SHP77 treated with DMSO at 0.1 percent for 48 hours (cell line): Measurements from ENCODE around the gene NEO1.

Experiments used
- DNase-seq: peaks from one replicate; lab custom pipeline; 2025; lab: John Stamatoyannopoulos, UW

The NEO1 gene

GRCh38 chr15:73031648-73032047, 20.6 kb upstream of the NEO1 start:
- DNase-seq, result no peak

GRCh38 chr15:73033611-73034010, 18.7 kb upstream of the NEO1 start:
- no peak for DNase-seq

- DNase-seq, result no peak
These were observed 18.0 kb upstream of the NEO1 start for GRCh38 chr15:73034221-73034620.

- DNase-seq, result no peak
These were observed 17.0 kb upstream of the NEO1 start for GRCh38 chr15:73035221-73035620.

GRCh38 chr15:73038220-73038619, 14.0 kb upstream of the NEO1 start:
- DNase-seq, result no peak

GRCh38 chr15:73046073-73046472, 6.2 kb upstream of the NEO1 start:
- no peak for DNase-seq

GRCh38 chr15:73047882-73048281, 4.4 kb upstream of the NEO1 start:
- DNase-seq, result no peak

GRCh38 chr15:73048624-73049295, 3.5 kb upstream of the NEO1 start:
- no peak for DNase-seq

- DNase-seq, result no peak
These were observed 2.6 kb upstream of the NEO1 start for GRCh38 chr15:73049564-73050215.

GRCh38 chr15:73050561-73051295, 1.5 kb upstream of the NEO1 start:
- DNase-seq, result no peak

- DNase-seq, result no peak
These were observed 864 bp upstream of the NEO1 start for GRCh38 chr15:73051391-73051806.

- DNase-seq, result peak; percentile 55
These were observed 562 bp downstream of the NEO1 start for GRCh38 chr15:73052653-73053397.

GRCh38 chr15:73053398-73053723, 1.1 kb downstream of the NEO1 start:
- DNase-seq, result no peak

GRCh38 chr15:73054417-73054953, 2.2 kb downstream of the NEO1 start:
- no peak for DNase-seq

GRCh38 chr15:73056460-73056859, 4.2 kb downstream of the NEO1 start:
- no peak for DNase-seq

GRCh38 chr15:73058437-73058836, 6.2 kb downstream of the NEO1 start:
- no peak for DNase-seq

- no peak for DNase-seq
These were observed 12.9 kb downstream of the NEO1 start for GRCh38 chr15:73065114-73065513.

GRCh38 chr15:73069109-73069508, 16.8 kb downstream of the NEO1 start:
- no peak for DNase-seq

GRCh38 chr15:73072894-73073293, 20.6 kb downstream of the NEO1 start:
- no peak for DNase-seq

GRCh38 chr15:73074241-73074640, 22.0 kb downstream of the NEO1 start:
- DNase-seq, result no peak

GRCh38 chr15:73075160-73075859, 23.0 kb downstream of the NEO1 start:
- DNase-seq, result no peak

- DNase-seq, result no peak
These were observed 26.0 kb downstream of the NEO1 start for GRCh38 chr15:73078291-73078690.
